Stimulated activated CD4-positive, alpha-beta T cell treated with anti-CD3 and anti-CD28 coated beads, Interleukin-2, amount 100 ng/mL, for 48 hours (primary cell): ENCODE results near the gene GARIN5A.
A peak's percentile ranks its signal among the peaks of the same experiment; 100 is the strongest.

Source experiments
- DNase-seq, 2 donors: peaks; one replicate each; pipeline ENCODE4 v3.0.0-alpha.2; 2020

The GARIN5A gene

DNA sequence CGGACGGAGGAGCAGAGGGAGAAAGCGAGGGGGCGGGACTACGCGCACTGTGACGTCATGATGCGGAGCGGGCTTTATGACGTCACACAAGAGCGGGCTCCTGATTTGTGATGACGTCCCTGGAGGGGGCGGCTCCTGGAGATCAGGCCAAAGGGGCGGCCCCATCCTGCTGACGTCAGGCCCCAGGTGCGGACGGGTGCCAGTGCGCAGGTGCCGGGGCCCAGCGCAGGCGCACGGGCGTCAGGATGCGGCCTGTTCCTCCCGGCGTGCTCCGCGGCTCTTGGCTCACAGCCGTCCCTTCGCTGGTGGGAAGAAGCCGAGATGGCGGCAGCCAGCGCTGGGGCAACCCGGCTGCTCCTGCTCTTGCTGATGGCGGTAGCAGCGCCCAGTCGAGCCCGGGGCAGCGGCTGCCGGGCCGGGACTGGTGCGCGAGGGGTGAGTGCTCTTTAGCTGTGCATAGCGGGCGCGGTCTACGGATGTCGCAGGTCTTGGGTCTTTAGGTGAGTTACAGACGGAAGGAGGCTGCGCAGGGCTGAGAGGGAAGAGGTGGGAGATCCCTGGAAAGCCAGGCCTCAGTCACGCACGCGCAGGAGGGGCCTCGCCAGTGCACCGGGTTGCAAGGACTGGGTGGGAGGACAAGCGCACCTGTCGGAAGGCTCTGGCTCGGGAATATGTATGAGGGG is at the start of gene GARIN5A, which contains the start of gene EMC10:
TSS of gene GARIN5A (minus strand) at position 625 of the 683 bp plus-strand sequence. CDS start at position 165, 460 bp downstream.
TSS of gene EMC10 (plus strand) at position 284 of the 683 bp plus-strand sequence. CDS start at position 322, 38 bp downstream.
- DNase-seq = peak; percentile 88 to 91

DNA sequence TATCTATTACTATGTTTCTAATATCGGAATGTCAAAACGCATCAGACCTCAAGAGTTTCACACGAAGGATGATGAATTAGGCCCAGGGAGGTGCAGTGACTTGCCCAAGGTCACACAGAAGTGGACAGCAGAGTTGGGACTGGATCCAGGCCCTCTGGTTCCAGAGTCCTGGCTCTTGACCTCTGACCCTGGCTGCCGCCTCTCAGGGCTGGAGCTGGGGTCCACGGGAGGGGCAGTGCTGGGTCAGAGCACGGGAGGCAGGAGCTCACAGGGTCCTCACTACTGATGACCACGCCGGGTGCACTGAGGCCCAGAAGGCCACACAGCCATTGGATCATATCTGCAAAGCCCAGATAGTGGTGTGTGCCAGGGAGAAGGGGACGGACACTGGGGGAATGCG is 46.2 kb upstream of the GARIN5A start:
- DNase-seq = no peak

DNA sequence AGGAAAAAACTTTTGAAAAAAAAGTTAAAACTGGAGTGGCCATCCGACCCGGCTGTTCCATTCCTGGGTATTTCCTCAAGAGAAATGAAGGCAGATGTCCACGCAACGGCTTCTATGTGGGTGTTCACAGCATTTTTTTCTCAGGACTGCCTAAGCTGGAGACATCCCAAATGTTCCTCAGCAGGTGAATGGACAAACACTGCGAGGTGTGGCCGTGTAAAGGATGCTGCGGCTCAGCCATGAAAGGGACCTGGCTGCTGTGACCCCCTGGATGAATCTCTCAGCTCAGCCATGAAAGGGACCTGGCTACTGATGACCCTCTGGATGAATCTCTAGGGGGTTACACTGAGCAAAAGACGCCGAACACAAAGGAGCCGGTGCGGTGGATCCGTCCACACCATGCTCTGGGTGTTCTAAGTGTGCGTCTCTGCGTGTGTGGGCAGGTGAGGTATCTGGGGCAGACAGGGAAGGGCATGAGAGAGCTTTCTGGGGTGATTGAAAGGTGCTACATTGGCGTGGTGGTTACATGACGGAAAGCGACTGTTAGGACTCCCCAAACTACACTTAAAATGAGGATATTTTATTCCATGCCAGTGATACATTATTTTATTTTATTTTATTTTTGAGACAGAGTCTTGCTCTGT is 44.3 kb upstream of the GARIN5A start:
- DNase-seq = no peak

DNA sequence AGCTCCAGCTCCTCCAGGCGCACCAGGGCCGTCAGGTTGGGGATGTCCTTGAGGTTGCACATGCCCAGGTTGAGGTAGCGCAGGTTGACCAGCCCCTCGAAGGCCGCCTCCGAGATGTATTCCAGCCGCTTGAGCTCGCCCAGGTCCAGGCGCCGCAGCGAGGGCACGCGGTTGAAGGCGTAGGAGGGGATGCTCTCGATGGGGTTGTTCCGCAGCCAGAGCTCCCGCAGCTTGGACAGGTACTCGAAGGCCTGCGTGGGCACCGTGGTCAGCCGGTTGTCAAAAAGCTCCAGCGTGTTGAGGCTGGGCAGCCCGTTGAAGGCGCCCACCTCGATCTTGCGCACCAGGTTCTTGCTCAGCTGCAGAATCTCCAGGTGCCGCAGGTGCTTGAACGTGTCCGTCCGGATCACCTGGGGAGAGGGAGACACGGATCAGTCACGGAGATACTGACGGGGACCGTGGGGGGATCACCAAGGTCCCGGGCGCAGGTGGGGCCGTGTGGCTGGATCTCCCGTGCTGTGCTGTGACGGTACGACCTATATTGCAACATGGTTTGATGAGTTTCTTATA is 42.4 kb upstream of the GARIN5A start:
- DNase-seq = no peak

DNA sequence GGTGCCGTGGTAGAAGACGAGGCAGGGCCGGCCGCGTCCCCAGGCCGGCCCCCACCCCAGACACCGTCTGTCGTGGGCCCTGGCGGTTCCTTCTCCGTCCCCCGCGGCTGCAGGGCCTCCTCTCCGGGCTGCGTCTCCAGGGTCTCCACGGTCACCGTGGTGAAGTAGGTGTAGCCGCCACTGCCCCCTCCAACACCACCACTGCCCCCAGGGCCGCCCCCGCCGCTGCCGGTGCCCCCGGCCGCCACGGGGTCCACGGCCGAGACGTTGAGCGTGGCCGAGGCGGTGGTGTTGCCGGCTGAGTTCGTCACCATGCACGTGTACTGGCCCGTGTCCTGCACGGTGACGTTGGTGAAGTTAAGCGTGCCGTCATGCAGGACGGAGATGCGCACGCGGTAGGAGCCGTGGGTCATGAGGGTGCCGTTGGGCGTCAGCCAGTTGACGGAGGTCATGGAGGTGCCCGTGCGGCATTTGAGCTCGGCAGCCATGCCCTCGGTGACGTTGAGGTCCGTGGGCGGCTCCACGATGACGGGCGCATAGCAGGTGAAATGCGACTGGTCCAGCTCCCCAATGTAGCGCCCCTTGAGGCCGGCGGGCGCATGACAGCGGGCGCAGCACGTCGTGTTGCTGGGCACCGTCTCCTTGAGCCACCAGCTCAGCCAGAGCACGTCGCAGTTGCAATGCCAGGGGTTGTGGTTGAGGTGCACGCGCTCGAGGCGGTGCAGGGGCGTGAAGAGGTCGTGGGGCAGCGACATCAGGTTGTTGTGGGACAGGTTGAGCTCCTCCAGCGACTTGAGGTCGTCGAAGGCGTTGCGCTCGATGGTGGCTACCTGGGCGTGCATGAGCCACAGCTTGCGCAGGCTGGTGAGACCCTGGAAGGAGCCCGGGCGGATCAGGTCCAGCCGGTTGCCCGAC is 41.7 kb upstream of the GARIN5A start:
- no peak for DNase-seq

DNA sequence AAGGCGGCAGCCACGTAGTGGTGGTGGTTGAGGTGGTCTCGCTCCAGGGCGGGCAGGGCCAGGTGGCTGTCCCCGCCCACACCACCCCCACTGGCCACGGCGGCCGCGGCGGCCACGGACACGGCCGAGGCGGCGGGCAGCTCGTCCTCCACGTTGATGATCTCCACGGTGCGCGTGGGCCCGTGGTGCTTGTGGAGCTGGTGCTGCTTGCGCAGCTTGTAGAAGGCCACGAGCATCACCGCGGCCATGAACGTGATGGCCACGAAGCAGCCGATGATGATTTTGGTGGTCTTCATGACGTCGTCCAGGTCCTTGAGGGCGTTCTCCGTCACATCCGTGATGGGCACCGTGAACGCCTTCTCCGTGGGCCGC is 41.0 kb upstream of the GARIN5A start:
- DNase-seq = no peak

DNA sequence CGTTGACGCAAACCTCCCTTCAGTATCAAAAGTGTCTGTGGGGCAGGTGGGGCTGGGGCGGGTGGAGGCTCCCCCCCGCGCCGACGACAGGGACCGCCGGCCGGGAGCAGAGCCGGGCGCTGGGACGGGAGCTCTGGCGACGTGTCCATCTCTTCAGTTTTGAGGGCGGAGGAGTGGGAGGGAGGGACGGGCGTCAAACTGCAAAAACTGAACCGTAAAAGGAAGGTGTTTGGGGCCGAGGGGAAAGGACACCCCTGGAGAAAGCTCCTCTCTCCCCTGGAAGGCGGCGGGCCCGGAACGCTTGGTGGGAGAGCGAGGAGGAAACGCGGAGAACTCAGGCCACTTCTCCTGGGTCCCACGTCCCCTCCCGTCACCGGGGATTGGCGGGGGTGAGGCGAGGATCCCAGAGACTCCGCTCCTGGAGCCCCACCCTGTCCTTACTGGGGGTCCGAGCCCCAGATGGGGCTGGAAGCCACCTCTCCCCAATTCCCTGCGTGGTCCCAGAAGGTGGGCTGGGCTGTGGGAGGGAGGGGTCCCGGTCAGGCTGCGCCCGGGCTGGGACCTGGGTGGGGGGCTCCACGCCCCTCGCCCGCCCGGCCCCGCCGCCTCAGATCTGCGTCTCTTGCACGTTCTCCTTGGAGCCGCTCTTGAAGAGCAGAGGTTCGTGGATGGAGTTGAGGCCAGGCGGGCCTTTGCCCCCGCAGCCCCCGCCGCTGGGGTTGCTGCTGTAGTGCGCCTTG is 40.5 kb upstream of the GARIN5A start:
- no peak for DNase-seq

DNA sequence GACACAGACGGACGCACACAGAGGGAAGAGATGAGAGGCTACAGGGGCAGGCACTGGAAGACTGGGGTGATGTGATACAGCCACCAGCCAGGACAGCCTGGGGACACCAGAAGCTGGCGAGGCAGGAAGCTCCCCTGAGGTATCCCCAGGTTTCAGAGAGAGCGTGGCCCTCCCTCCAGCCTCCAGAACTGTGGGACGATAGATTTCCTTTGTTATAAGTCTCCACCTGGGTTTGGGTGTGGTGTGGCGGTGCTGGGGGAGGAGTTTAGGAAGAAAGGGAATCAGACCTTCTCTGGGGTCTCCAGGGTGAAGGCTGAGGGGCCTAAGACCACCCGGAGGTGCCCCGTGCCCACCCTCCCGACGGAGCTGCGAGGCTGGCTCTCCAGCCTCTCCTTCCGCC is 39.8 kb upstream of the GARIN5A start:
- DNase-seq = no peak

DNA sequence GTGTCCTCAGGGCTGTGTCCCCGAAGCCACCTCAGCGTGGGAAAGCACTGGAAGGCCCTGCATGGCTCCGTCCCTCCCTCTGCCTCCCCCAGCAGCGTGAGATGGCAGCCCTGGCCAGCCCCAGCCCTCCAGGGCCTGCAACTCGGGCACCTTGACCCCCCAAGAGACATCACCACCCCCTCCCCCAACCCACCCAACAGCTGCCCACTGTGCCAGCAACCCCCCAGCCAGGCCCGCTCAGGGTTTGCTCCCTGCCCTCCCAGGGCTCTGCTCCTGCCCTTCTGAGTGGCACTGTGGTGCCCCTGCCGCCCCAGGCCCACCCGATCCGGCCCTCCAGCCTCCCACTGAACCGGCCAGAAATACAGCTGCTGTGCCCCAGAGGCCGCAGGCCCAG is 38.5 kb upstream of the GARIN5A start:
- DNase-seq = no peak

DNA sequence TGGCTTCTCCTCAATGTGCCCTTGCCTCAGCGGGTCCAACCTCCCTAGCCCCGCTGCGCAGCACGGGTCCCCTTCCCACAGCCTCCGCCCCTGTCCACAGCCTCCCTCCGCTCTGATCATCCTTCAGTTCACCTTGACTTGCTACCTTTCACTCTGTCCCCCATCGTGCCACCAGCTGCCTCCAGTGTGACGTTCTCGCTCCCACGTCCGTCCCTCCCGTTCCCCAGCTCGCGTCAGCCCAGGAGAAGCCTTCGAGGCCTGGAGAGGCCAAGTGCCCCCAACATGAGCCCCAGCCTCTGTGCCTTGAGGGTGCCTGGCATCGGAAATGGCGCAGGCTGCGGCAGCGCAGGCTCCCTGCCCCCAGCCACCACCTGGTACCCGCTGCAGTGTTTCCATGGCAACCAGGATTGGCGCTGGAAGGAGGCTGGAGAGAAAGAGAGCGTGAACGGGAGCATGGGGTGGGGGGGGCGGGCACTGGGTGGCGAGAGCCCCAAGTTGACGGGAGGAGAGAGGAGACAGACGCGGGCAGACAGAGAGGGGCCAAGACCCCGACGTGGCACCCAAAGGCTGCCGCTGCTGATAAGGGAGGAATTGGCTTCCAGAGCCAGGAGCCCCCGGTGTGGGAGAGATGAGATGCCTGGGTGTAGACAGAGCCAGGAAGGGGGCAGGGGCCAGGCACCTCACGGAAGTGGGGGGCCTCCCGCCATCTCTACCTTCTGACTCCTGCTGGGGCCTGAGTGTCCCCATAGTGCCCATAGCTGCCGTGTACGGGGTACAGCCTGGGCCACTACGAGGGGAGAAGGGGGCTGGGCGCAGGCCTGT is 37.9 kb upstream of the GARIN5A start:
- no peak for DNase-seq

DNA sequence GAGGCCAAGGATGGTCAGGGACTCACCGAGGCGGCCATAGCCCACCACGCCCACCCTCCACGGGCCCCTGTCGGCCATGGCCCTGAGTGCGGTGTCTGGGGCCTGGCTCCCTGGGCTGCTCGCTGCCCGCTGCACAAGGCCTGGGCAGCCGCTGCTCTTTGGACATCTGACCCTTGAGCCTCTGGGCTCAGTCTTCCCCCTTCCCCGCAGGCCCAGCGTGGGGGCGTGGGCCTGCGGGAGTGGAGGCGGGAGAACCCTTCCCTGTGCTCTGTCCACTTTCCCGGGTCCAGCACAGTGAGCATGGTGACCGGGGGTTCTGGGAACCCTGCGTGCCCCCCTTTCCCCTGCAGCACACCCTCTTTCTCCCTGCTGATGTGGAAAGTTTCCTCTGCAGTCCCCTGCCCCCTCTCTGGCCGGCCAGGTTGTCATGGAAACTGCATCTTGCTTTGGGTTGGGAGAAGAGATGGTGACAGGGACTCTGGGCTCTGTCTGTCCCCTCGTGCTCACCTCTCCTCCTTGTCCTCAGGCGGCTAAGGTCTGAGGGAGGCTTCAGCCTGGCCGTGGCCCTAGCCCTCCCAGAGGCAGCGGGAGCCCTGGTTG is 37.2 kb upstream of the GARIN5A start, which contains the start of gene ASPDH:
TSS of gene ASPDH (minus strand) at position 168 of the 600 bp plus-strand sequence. CDS start at position 78, 90 bp downstream.
- DNase-seq = no peak

DNA sequence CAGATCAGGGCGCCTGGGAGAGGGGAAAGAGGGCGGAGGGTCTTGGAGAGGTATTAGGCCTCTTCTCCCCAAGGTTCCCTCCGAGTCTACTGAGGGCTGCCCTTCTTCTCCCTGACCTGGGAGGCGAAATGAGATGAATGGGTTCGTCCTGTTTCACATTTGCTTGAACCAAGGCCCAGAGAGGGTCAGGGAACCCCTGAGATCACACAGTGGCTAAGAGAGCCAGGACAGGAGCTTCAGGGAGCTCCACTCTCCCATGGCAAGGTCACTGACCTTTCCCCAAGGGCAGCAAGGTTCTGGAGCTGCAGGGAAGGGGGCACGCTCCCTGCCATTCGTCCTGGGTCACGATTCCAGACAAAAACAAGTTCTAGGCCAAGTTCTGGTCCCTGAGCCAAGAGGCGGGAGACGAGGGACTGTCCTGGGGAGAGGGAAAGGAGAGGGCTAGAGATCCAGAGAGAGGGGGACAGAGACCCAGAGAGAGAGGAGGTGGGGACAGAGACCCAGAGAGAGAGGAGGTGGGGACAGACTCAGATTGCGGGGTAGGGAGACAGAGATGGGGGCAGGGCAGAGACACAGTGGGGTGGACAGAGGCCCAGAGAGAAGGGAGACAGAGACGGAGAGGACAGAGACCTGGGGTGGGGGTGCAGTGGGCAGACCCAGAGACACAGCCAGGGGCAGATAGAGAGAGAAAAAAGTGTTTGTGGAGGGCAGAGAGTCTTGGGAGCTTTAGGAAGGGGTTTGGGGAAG is 36.5 kb upstream of the GARIN5A start:
- DNase-seq = no peak

DNA sequence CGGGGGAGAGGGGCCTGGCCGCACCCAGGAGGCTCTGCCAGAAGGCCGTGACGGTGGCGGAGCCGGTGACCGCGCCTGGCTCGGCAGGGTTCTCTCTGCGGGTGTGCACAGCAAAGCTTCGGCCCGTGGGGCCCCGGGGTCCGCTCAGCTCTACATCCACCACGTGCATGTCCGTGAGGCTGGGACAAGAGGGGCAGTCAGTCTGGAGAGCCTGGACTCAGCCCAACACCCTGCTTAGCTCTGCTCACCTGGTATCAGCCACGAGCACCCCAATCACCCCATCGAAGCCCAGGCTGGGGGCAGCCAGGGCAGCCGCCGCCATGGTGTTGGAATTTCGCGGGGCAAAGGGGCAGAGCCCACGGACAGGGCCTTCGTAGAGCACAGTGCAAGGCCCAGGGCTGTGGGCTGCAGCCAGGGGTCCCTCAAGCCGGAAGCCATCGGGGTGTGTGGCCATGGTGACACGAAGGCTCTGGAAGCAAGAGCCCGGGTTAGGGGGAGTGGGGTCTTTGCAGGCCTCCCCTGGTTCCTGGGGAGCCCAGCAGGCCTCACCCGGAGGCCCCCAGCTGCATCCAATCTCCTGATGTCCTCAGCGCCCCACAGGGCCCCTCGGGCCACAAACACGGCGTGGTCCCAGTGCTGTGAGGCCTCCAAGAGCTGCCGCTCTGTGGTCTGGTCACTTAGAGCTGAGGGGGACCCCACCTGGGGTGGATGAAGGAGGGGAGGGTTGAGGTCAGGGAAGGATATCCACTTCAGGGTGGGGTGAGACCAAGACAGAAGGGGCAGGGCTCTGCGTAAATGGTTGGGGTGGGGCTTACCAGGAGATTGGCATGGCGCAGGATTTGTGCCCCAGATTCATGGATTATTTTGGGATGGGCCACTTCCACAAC is 35.7 kb upstream of the GARIN5A start:
- no peak for DNase-seq

DNA sequence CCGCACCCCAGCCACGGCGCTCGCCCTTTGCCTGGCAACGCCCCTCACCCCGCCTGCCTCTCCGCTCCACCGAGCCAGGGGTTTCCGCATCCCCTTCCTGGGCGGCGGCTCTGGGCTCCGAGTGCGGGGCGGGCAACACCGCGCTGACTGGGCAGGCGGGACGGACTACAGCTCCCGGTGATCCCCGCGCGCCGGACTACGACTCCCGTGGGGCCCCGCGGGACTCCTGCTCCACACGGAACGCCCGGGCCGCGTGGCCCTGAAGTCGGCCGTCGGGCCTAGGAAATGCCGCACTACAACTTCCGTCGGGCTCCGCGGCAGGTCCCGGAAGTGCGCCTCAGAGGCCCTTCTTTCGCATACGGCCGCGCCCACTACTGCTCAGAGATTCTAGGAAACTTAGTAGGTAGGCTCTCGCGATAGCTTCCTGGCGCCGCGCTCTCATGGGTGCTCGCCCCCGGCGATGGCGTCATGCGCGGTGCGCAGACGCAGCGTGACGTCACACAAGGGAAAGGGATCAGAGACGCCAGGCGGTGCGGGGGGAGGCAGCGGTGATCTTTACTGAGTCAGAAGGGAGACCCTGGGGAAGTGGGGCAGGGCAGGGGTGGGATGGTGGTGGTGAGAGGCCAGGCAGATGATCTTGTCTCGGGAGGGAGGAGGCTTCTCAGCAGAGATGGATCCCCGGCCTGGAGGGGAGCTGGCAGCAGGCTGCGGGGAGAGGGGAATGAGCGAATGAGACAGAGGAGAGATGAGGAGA is 34.6 kb upstream of the GARIN5A start, which contains the start of gene JOSD2:
TSS of gene JOSD2 (minus strand) at position 123 of the 754 bp plus-strand sequence. CDS start 760 bp downstream, outside the sequence.
- DNase-seq = peak; percentile 91 to 92

DNA sequence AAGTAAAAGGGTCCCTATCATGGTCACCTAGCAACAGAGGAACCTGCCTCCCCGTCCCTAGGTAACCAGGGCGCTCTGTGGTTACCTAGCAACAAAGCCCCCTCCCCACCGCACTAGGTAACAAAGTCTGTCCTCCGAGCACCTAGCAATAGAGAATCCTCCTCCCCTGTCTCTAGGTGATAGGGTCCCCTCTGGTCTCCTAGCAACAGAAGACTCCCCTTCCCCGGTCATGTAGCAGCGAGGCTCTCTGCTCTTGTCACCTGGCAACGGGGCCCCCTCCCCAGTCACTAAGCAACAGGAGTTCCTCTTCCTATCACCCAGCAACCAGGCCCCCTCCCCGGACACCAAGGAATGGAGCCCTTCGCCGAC is 34.0 kb upstream of the GARIN5A start:
- no peak for DNase-seq

DNA sequence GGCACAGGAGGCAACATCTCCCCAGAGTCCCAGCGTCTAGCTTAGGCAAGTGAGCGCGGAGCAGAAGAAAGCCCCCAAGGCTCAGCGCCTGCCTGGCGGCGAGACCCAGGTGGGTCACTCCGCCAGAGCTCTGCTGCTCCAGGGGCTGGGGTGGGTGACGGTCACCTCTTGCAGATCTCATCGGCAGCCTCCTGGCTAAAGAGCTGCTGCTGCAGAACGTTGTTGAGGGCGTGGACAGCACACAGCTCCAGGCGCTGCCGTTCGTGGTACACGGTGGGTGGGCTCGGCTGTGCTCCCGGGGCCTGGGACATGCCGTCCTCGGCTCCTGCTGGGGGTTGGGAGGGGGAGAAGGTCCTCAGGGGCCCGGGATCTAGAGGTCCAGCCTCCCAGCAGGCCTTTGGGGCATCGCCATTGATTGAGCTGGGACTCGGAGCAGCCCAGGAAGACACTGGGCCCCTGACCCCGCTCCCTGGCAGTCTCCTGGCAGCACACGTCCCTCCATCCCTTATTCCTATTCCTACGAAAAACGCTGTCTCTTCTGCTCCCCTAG is 33.5 kb upstream of the GARIN5A start:
- no peak for DNase-seq

DNA sequence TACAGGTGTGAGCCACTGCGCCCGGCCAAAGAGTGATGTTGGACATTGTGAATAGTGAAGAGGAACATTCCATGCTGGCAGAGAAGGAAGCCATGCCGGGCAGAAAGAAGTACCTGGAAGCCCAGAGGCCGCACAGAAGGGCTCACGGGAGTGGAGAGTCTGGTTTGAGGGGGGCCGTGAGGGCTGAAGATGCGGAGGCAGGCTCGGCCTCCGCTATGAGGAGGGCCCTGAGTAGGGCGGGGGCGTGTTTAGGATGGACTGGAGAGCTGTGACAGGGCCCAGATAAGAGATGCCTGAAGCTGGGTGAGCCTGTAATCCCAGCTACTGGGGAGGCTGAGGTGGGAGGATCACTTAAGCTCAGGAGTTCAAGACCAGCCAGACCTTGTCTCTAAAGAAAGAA is 32.7 kb upstream of the GARIN5A start:
- no peak for DNase-seq

DNA sequence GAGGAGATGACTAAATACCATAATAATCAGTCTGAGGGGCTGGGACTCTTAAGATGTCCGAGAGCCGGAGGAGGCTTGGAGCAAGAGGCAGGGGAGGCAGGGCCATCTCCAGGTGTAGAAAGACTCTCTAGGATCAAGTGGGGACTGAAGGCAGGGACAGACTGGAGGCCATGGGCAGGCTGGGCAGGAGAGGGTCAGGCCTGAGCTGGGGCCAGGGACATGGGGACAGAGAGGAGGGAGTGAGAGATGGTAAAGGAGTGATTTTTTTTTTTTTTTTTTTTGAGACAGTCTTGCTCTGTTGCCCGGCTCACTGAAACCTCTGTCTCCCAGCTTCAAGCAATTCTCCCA is 32.2 kb upstream of the GARIN5A start:
- no peak for DNase-seq
